Muscle layer of colon (tissue), 2 donors: Measurements from ENCODE around the gene CFAP221.

Experiments used
- H3K27ac ChIP-seq: one replicate; pipeline ENCODE4 v1.7.0; 2013; ENCODE audit warnings: low read depth, mild to moderate bottlenecking, low read length, moderate library complexity
- H3K27me3 ChIP-seq, 2 donors: one replicate each; pipeline ENCODE4 v1.7.0; 2013; ENCODE audit warnings: low read length in 2 of 2, mild to moderate bottlenecking in 2 of 2; ENCODE audit not compliant: insufficient read depth in 2 of 2, control insufficient read depth in 1 of 2
- H3K36me3 ChIP-seq: one replicate; pipeline ENCODE4 v1.7.0; 2013; ENCODE audit warnings: mild to moderate bottlenecking, low read length; ENCODE audit not compliant: insufficient read depth
- H3K4me1 ChIP-seq: one replicate; pipeline ENCODE4 v1.7.0; 2013; ENCODE audit warnings: mild to moderate bottlenecking, low read length; ENCODE audit not compliant: insufficient read depth
- H3K4me3 ChIP-seq, 2 donors: one replicate each; pipeline ENCODE4 v1.7.0; 2013; ENCODE audit warnings: low read length in 2 of 2, low read depth in 1 of 2, mild to moderate bottlenecking in 1 of 2, moderate library complexity in 1 of 2
- H3K9ac ChIP-seq: one replicate; pipeline ENCODE4 v1.7.0; 2013; ENCODE audit warnings: low read length
- H3K9me3 ChIP-seq: one replicate; pipeline ENCODE4 v1.7.0; 2013; ENCODE audit warnings: mild to moderate bottlenecking, low read length
- donor health status: abdominal sarcoma.
- donor health status: Adenocarcinoma of cecum.

The CFAP221 gene

DNA sequence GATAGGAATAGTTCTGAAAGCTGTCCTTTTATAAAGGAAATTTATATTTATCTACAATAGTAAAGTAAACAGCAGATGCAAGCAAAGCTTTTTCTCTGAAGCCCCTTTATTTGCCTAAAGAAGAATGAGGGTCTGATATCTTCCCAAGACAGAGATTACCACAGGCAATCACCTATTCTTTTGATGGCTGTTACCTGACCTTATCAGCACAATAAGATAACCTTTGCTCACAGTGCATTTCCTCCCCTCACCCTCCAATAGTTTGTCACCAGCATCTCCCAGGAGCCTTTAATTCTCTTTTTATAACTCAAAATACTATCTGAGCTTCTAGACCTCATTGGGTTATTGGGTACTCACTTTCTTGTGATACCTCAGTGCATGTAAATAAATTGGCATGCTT is 6.5 kb upstream of the CFAP221 start:
- no peak overlapping the region for H3K27ac ChIP-seq
- no peaks in the 10 kb centered on the region for H3K9me3 ChIP-seq
- no peaks in the 10 kb centered on the region for H3K4me1 ChIP-seq
- H3K9ac ChIP-seq, result no peak overlapping the region
- H3K27me3 ChIP-seq, result no peaks in the 10 kb centered on the region
- H3K4me3 ChIP-seq, result no peak overlapping the region
- H3K36me3 ChIP-seq, result no peaks in the 10 kb centered on the region

DNA sequence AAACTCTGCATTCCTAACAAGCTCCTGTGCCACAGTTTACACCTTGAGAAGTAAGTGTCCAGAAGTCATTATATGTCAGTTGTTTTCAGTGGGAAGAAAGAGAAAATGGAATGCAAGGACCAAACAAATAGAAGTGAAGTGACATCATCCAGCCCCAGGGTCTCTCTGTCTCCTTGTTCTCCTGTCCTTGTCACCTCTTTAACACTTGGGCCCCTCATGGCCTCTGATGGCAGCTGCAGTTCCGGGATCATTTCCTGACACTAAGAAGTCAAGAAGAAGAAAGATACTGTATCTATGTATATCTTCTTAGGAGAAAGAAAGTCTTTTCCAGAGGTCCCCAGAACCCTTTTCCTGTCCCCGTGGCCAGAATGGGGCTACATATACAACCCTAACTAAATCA is 2.8 kb upstream of the CFAP221 start:
- Histone ChIP-seq H3K4me1 (peaks cover 6% of the 10 kb centered on the region), H3K4me3 (no peak overlapping the region), H3K9ac (no peak overlapping the region), H3K36me3 (no peaks in the 10 kb centered on the region), H3K9me3 (no peaks in the 10 kb centered on the region), H3K27me3 (peaks cover 0 to 4% of the 10 kb centered on the region in 2 donors), H3K27ac (no peak overlapping the region)

DNA sequence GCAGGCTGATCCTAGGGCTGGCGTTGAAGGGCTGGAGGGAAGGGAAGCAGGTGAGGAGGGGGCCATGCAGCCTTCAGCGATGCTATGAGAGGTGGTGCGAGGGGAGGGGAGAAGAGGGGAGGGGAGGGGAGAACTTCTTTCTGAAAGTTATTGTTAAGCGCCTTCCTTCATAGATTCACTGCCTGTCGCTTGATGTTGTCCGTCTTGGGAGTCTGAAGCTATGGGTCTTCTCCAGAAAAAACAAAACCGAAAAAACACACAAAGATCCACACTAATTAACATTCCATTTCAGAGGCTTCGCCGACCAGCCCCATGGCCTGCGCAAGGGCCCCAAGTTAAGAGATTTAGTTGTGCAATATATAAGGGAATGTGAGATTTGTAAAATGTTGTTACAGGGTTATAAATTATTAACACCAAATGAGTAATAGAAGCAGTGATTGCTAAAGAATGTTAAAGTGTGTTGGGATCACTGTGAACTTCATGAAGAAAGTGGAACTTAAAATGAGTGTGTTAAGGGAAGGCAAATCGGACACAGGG is 758 bp downstream of the CFAP221 start:
- no peaks in the 10 kb centered on the region for H3K36me3 ChIP-seq
- H3K9me3 ChIP-seq, result no peaks in the 10 kb centered on the region
- H3K9ac ChIP-seq, result no peak overlapping the region
- H3K27me3 ChIP-seq, result peaks cover 0 to 4% of the 10 kb centered on the region in 2 donors
- peak overlapping the region; percentile 38 to 58 for H3K4me3 ChIP-seq
- no peak overlapping the region for H3K27ac ChIP-seq
- peaks cover 15% of the 10 kb centered on the region for H3K4me1 ChIP-seq

DNA sequence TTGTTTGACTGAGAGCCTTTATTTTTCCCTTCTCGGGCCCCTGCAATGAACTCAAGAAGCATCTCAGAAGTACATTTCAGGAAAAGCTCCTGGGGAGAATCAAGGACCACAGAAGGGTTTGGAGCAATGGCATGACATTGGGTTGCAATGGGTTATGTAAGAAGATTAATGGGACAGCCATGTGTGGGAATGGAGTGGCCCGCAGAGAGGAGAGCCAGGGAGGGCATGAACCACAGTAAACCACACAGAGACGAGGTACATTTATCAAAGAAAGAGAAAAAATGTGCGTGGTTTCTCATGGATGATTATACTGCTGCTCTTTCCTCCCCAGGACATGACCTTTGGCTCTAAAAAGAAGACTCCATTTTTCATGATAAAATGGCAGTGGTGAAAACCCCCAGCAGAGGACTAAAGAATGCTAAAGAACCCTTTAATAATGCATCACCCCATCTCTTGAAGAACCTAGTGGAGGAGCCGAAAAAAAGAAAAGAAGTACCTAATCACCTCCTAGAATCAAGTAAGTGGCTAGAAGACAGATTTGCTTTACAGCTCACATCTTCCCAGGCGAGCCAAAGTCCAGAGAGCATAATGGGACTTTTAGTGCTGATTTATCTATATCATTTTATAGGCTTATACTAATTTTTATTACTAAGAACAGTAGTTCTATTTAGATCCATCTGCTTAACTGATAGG is 1.7 kb downstream of the CFAP221 start:
- Histone ChIP-seq H3K27ac (no peak overlapping the region), H3K27me3 (peaks cover 0 to 4% of the 10 kb centered on the region in 2 donors), H3K9me3 (no peaks in the 10 kb centered on the region), H3K9ac (no peak overlapping the region), H3K4me3 (no peak overlapping the region), H3K36me3 (no peaks in the 10 kb centered on the region), H3K4me1 (peaks cover 15% of the 10 kb centered on the region)

DNA sequence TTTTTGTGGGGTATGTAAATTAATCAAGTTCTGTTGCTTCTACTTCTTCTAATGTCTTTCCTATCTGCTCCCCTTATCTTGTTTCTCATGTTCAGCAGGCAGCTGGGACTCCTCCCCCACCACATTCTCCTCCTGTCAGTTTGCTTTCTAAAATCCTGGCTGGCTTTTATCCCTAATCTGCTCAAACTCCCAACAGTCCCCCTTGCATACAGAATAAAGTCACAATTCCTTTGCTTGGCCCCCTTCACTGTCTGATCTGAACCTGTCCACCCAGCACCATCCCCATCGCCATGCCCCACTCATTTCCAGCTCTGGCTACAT is 2.2 kb downstream of the CFAP221 start:
- Histone ChIP-seq H3K4me3 (no peak overlapping the region), H3K27me3 (peaks cover 0 to 4% of the 10 kb centered on the region in 2 donors), H3K9ac (no peak overlapping the region), H3K27ac (no peak overlapping the region), H3K9me3 (no peaks in the 10 kb centered on the region), H3K4me1 (peaks cover 15% of the 10 kb centered on the region), H3K36me3 (no peaks in the 10 kb centered on the region)

DNA sequence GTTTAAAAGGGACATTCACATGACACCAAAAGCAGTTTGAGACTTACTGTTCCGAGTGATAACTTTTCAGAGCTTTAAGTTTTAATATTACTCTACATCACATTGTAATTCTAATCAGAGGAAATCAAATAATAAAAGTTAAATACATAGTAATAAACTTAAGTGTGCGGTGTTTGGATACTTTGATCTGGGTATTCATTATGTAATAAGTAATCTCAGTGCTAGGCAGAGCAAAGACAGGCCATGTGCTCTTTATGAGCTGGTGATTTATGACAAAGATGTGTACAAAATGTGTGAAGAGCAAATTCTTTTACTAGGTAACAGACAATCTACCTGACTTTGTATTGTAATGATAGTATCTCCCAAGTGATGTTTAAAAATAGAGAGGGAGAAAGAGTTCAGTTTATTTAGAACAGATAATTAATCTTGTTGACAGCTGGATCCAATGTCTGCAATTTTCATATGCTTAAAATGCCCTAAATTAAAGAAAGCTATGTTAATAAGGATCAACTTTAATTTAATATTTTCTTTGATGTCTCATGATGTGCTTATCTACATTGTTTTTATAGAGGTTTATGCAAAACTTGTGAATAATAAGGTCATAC is 4.4 kb downstream of the CFAP221 start:
- H3K27ac ChIP-seq, result no peak overlapping the region
- H3K27me3 ChIP-seq, result peaks cover 0 to 4% of the 10 kb centered on the region in 2 donors

DNA sequence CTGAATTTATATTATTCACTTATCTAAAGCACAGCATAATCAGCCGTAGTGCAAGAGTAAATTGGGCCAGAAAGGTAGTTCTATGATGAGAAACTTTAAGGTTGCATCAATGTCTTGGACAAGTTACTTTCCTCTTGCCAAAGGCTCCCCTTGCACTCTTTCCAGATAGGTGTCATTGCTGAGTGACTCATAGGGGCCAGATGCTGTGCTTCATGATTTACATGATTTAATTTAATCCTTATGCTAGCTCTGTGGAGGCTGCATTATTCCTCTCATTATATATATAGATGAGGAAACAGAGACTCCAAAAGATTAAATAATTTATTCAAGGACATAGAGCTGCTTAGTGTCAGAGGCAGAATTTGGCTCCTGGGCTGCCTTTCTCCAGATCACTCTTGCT is 5.0 kb downstream of the CFAP221 start:
- no peaks in the 10 kb centered on the region for H3K36me3 ChIP-seq
- H3K9ac ChIP-seq, result no peak overlapping the region
- no peak overlapping the region for H3K27ac ChIP-seq
- peaks cover 0 to 4% of the 10 kb centered on the region in 2 donors for H3K27me3 ChIP-seq
- H3K4me3 ChIP-seq, result no peak overlapping the region
- peaks cover 9% of the 10 kb centered on the region for H3K4me1 ChIP-seq
- H3K9me3 ChIP-seq, result no peaks in the 10 kb centered on the region

More for the DNA sequence above, 4.4 kb downstream of the CFAP221 start:
- Histone ChIP-seq H3K36me3 (no peaks in the 10 kb centered on the region), H3K9me3 (no peaks in the 10 kb centered on the region), H3K9ac (no peak overlapping the region), H3K4me1 (peaks cover 13% of the 10 kb centered on the region), H3K4me3 (no peak overlapping the region)

DNA sequence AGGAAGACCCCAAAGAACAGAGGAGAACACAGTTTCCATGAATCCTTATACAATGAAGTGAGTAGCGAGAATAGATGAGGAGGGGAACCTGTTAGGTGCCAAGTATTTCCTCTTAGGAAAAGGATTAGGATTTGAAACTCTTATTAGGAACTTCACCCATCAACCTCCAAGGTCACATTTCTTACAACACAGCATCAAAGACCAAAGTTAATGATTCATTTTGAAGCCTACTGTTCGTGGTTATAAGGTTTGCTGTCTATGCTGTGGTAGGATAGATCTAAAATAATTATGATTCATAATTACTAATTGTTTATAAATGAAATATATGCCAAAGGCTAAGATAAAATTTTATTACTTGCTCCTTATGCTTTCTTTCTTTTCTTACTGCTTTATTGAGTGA is 6.1 kb downstream of the CFAP221 start:
- peaks cover 9% of the 10 kb centered on the region for H3K4me1 ChIP-seq
- H3K27me3 ChIP-seq, result no peaks in the 10 kb centered on the region
- no peaks in the 10 kb centered on the region for H3K9me3 ChIP-seq
- H3K36me3 ChIP-seq, result no peaks in the 10 kb centered on the region
- H3K27ac ChIP-seq, result no peak overlapping the region
- H3K4me3 ChIP-seq, result no peak overlapping the region
- no peak overlapping the region for H3K9ac ChIP-seq

DNA sequence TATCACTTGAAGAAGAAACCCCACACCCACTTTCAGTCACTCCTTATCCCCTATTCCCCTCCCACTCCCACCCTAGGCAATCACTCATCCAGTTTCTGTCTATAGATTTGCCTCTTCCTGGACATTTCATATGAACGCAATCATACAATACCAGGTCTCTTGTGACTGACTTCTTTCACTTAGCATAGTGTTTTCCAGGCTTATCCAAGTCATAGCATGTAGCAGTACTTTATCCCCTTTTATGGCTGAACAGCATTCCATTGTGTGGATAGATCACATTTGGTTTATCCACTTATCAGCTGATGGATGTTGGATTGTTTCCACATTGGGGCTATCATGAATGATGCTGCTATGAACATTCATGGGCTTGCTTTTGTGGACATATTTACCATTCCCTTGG is 6.6 kb downstream of the CFAP221 start:
- no peak overlapping the region for H3K27ac ChIP-seq
- peaks cover 9% of the 10 kb centered on the region for H3K4me1 ChIP-seq
- no peaks in the 10 kb centered on the region for H3K36me3 ChIP-seq
- H3K4me3 ChIP-seq, result no peak overlapping the region
- no peak overlapping the region for H3K9ac ChIP-seq
- H3K27me3 ChIP-seq, result no peaks in the 10 kb centered on the region
- H3K9me3 ChIP-seq, result no peaks in the 10 kb centered on the region

DNA sequence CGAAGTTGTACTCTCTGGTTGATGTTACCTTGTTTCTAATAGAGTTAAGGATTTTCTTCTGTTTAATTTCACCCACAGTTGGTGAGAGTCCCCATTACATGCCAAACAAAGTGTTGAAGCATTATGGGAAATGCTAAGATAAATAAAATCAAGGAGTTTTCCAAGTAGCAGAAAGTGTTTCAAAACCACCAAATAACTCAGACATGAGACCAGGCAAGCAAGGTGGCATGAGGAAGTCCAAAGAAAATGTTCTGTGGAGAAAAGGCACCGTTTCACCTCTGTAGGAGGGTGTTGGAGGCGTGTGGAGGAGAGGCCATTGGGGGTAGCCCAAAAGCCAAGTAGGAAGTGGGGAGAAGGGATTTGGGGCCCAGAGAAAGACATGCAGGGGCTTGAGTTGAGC is 8.7 kb downstream of the CFAP221 start:
- Histone ChIP-seq H3K27ac (no peak overlapping the region), H3K4me3 (no peak overlapping the region), H3K9me3 (no peaks in the 10 kb centered on the region), H3K9ac (no peak overlapping the region), H3K36me3 (no peaks in the 10 kb centered on the region), H3K27me3 (no peaks in the 10 kb centered on the region), H3K4me1 (peaks cover 9% of the 10 kb centered on the region)

DNA sequence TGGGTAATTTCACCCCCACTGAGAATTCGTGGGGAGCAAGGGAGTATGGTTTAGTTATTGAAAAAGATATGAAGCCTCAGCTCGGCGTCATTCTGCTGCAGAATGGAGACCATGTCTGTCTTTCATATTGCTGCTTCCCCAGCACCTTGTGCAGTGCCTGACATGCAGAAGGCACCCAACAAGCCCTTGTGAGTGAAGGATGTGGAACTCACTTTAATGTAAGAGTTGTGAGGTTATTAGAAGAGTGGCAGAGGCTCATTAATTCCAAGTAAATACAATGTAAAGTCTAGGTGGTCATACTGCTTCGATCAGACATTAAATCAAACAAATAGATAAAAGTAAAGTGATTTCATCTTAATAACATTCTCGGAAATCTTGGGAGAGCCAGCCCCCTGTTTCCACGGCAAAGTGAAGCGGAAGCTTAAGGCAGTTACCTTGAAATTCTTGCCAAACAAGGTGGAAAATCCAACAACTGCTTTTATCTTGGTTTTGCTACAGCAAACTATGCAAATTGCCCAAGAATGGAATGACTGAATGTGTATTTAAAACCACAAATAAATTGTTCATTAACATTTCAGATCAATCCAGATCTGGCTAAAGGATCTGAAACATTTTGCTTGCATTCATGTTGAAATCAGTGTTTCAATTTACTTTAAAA is 9.6 kb downstream of the CFAP221 start:
- no peak overlapping the region for H3K27ac ChIP-seq
- no peaks in the 10 kb centered on the region for H3K27me3 ChIP-seq
- H3K9ac ChIP-seq, result no peak overlapping the region
- H3K36me3 ChIP-seq, result no peaks in the 10 kb centered on the region
- no peak overlapping the region for H3K4me3 ChIP-seq
- H3K4me1 ChIP-seq, result peaks cover 1% of the 10 kb centered on the region
- no peaks in the 10 kb centered on the region for H3K9me3 ChIP-seq
